ENCODE measurements around the gene CES1. TPM values are rescaled to one million over a fixed set of nuclear protein-coding genes. Genes with fewer than 3 reads are reported as not detected.
"Not testable (repeated sequence)": the region's sequence is repeated elsewhere in the genome, so short reads cannot be mapped to it uniquely, and the experiment has no call there.

The CES1 gene
- total and polyA plus RNA-seq, 7 donors, result 1.3 to 4.9 (median 3.2) TPM

GRCh38 chr16:55872130-55872529 is 39.2 kb upstream of the CES1 start:
- no peak overlapping the region for H3K27ac ChIP-seq
- no peaks in the 10 kb centered on the region for H3K36me3 ChIP-seq (ENCODE audit: insufficient read depth in 1 of 2, low read depth in 1 of 2)
- TF ChIP-seq CTCF (IDR thresholded peaks at IDR 0.05), result no peak
- H3K4me3 ChIP-seq, result no peak overlapping the region
- WGBS, 3 donors, result 72 to 88% (median 87%) methylated on average over 7 of the region's 7 CpGs
- DNase-seq (no peak), ATAC-seq (no peak)
- intact Hi-C loops (cut with DNase I), result no loop called here
- no peaks in the 10 kb centered on the region for H3K9me3 ChIP-seq
- H3K4me1 ChIP-seq, result no peaks in the 10 kb centered on the region
- H3K27me3 ChIP-seq (ENCODE audit: insufficient read depth in 3 of 3, low read length in 2 of 3), result peaks cover 0 to 5% (median 0%) of the 10 kb centered on the region in 3 donors

GRCh38 chr16:55871411-55872038 is 38.6 kb upstream of the CES1 start:
- intact Hi-C loops (cut with DNase I), result no loop called here
- no peaks in the 10 kb centered on the region for H3K4me1 ChIP-seq
- no peaks in the 10 kb centered on the region for H3K36me3 ChIP-seq (ENCODE audit: insufficient read depth in 1 of 2, low read depth in 1 of 2)
- no peaks in the 10 kb centered on the region for H3K9me3 ChIP-seq
- no peak for ATAC-seq
- 84 to 85% (median 85%) methylated on average over 10 of the region's 10 CpGs for WGBS, 3 donors
- no peak overlapping the region for H3K27ac ChIP-seq
- H3K4me3 ChIP-seq, result no peak overlapping the region
- peaks cover 0 to 5% (median 0%) of the 10 kb centered on the region in 3 donors for H3K27me3 ChIP-seq (ENCODE audit: insufficient read depth in 3 of 3, low read length in 2 of 3)
- no peak for TF ChIP-seq CTCF (IDR thresholded peaks at IDR 0.05)
- DNase-seq, result no peak

- Histone ChIP-seq H3K9me3 (no peaks in the 10 kb centered on the region), H3K4me3 (no peak overlapping the region), H3K27ac (no peak overlapping the region), H3K36me3 (ENCODE audit: insufficient read depth in 1 of 2, low read depth in 1 of 2) (no peaks in the 10 kb centered on the region), H3K4me1 (no peaks in the 10 kb centered on the region), H3K27me3 (ENCODE audit: insufficient read depth in 3 of 3, low read length in 2 of 3) (peaks cover 0 to 5% (median 0%) of the 10 kb centered on the region in 3 donors)
- TF ChIP-seq CTCF (IDR thresholded peaks at IDR 0.05), result no peak
- no peak for ATAC-seq
- intact Hi-C loops (cut with DNase I), result no loop called here
- no peak for DNase-seq
- 85 to 87% (median 87%) methylated on average over 7 of the region's 7 CpGs for WGBS, 3 donors
Observed at GRCh38 chr16:55868980-55869379, 36.1 kb upstream of the CES1 start.

- intact Hi-C loops (cut with DNase I), result no loop called here
- WGBS, 3 donors, result 87 to 95% (median 87%) methylated on average over 2 of the region's 2 CpGs
- Histone ChIP-seq H3K9me3 (no peaks in the 10 kb centered on the region), H3K27me3 (ENCODE audit: insufficient read depth in 3 of 3, low read length in 2 of 3) (peaks cover 0 to 1% (median 0%) of the 10 kb centered on the region in 3 donors), H3K27ac (no peak overlapping the region), H3K36me3 (ENCODE audit: insufficient read depth in 1 of 2, low read depth in 1 of 2) (no peaks in the 10 kb centered on the region), H3K4me3 (no peak overlapping the region), H3K4me1 (no peaks in the 10 kb centered on the region)
- ATAC-seq (no peak), DNase-seq (no peak)
- TF ChIP-seq CTCF (IDR thresholded peaks at IDR 0.05), result no peak
Observed at GRCh38 chr16:55868137-55868536, 35.2 kb upstream of the CES1 start.

GRCh38 chr16:55861288-55861687 is 28.4 kb upstream of the CES1 start:
- Histone ChIP-seq H3K4me3 (no peak overlapping the region), H3K4me1 (no peaks in the 10 kb centered on the region)
- WGBS, 3 donors, result 80 to 89% (median 85%) methylated on average over 4 of the region's 4 CpGs

GRCh38 chr16:55857650-55858049 is 24.8 kb upstream of the CES1 start:
- H3K9me3 ChIP-seq; DNase-seq; H3K36me3 ChIP-seq (ENCODE audit: insufficient read depth in 1 of 2, low read depth in 1 of 2); intact Hi-C loops (cut with DNase I); H3K27me3 ChIP-seq (ENCODE audit: insufficient read depth in 3 of 3, low read length in 2 of 3); ATAC-seq; H3K4me1 ChIP-seq; H3K27ac ChIP-seq; H3K4me3 ChIP-seq: not testable (repeated sequence)
- 62 to 91% (median 80%) methylated on average over 1 of the region's 1 CpG for WGBS, 3 donors

More at GRCh38 chr16:55861288-55861687, 28.4 kb upstream of the CES1 start:
- Histone ChIP-seq H3K27ac (no peak overlapping the region), H3K36me3 (ENCODE audit: insufficient read depth in 1 of 2, low read depth in 1 of 2) (no peaks in the 10 kb centered on the region), H3K27me3 (ENCODE audit: insufficient read depth in 3 of 3, low read length in 2 of 3) (no peaks in the 10 kb centered on the region), H3K9me3 (no peaks in the 10 kb centered on the region)
- intact Hi-C loops (cut with DNase I), result no loop called here
- DNase-seq (no peak), ATAC-seq (no peak)
- TF ChIP-seq CTCF (IDR thresholded peaks at IDR 0.05), result no peak
